ENCODE data around the gene TRAPPC8.
"Not testable (repeated sequence)": the region's sequence is repeated elsewhere in the genome, so short reads cannot be mapped to it uniquely, and the experiment has no call there.

TRAPPC8 gene

DNA sequence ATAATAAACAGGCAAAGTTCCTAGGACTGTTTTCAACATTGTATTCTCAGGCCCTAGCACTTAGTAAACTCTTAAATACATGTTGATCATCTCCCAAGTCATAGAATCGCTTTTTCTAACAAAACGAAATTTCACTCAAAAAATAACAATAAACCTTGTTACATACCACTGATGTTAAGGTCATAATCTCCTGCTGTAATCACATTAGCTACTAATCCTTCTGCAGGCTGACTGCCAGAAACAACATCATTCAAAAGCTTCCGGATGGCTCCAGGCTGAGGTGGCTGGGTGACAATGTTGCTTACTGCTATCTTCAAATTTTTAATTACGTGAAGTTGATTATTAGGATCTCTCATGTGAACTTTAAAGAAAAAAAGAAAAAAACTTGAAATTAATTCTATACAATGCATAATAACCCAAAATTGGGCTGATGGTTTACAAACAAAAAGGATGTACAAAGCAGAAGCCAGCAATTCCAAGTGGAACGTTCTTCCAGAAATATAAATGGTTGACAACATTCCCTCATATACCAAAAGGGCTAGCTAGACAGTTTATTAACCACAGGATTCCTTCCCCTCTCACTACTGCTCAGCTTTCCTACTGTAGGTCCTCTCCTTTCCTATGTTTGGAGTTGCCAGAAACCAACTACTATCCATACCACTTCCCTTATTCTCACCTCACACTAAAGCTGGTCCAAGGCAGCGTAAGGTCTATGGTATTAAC is 11.6 kb downstream of the TRAPPC8 start:
- DNase-seq (ENCODE audit: low read depth in 1 of 2, low spot score in 1 of 2): no peak
- H3K4me3 ChIP-seq (replicated peaks; ENCODE audit: insufficient read depth, low read length): no peak overlapping the region
- H3K27me3 ChIP-seq (ENCODE audit: insufficient read depth, poor library complexity, severe bottlenecking): no peaks in the 10 kb centered on the region

DNA sequence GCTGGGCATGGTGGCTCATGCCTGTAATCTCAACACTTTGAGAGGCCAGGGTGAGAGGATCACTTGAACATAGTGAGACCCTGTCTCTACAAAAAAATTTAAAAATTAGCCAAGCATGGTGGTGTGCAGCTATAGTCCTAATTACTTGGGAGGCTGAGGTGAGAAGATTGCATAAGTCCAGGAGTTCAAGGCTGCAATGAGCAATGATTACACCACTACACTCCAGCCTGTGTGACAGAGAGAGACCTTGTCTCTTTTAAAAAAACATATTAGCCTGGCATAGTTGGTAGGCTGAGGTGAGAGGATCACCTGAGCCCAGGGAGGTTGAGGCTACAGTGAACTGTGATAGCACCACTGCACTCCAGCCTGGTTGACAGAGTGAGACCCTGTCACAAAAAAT is 13.7 kb downstream of the TRAPPC8 start:
- no peak for TF ChIP-seq GABPA (IDR thresholded peaks at IDR 0.05; ENCODE audit: low read depth)
- Histone ChIP-seq H3K27me3 (ENCODE audit: insufficient read depth, poor library complexity, severe bottlenecking) (no peaks in the 10 kb centered on the region), H3K4me3 (replicated peaks; ENCODE audit: insufficient read depth, low read length) (no peak overlapping the region), H3K27ac (replicated peaks) (no peak overlapping the region)
- DNase-seq (ENCODE audit: low read depth in 1 of 2, low spot score in 1 of 2): peak in 1 of 2 experiments; percentile 41

More for the DNA sequence above, 11.6 kb downstream of the TRAPPC8 start:
- TF ChIP-seq POLR2AphosphoS5 (IDR thresholded peaks at IDR 0.05; ENCODE audit: low read depth) (no peak), SPI1 (IDR thresholded peaks at IDR 0.05; ENCODE audit: borderline replicate concordance, low read depth) (peak; percentile 59; the same call in 1 of the 2 replicates)
- H3K27ac ChIP-seq (replicated peaks): no peak overlapping the region

DNA sequence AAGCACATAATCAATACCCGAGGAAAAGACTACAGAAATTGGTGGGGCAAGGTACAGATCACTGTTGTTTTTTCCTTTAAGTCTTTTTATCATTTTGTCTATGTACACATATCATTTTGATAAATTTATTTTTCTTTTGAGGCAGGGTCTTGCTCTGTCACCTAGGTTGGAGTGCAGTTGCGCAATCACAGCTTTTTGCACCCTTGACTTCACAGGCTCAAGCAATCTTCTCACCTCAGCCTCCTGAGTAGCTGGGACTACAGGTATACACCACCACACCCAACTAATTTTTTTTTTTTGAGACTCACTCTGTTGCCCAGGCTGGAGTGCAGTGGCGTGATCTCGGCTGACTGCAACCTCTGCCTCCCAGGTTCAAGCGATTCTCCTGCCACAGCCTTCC is 15.9 kb downstream of the TRAPPC8 start:
- not testable (repeated sequence) for DNase-seq (ENCODE audit: low read depth in 1 of 2, low spot score in 1 of 2); H3K27ac ChIP-seq (replicated peaks); H3K4me3 ChIP-seq (replicated peaks; ENCODE audit: insufficient read depth, low read length); H3K27me3 ChIP-seq (ENCODE audit: insufficient read depth, poor library complexity, severe bottlenecking)

DNA sequence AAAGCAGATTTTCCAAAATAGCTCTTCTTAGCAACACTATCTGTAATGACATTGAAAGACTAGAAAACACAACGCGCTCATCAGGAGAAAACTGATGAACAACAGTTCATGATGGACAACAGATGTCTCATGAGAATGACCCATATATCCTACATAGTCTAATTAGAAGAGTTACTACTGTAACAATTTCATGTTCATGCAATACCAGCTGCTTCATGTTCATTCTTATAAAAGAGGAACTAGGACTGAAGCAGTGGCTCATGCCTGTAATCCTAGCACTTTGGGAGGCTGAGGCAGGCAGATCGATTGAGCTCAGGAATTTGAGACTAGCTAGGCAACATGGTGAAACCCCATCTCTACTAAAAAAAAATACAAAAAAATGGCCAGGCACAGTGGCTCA is 22.7 kb downstream of the TRAPPC8 start:
- DNase-seq (ENCODE audit: low read depth in 1 of 2, low spot score in 1 of 2): peak in 1 of 2 experiments; percentile 20
- H3K27ac ChIP-seq (replicated peaks): no peak overlapping the region

DNA sequence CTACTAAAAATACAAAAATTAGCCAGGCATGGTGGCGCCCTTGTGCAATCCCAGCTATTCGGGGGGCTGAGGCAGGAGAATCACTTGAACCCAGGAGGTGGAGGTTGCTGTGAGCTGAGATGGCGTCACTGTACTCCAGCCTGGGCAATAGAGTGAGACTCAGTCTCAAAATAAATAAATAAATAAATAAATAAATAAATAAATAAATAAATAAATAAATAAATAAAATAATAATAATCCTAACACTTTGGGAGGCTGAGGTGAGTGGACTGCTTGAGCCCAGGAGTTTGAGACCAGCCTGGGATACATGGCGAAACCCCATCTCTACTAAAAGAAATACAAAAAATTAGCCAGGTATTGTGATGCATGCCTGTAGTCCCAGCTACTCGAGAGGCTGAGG is 23.6 kb downstream of the TRAPPC8 start:
- not testable (repeated sequence) for H3K27me3 ChIP-seq (ENCODE audit: insufficient read depth, poor library complexity, severe bottlenecking); H3K4me3 ChIP-seq (replicated peaks; ENCODE audit: insufficient read depth, low read length); DNase-seq (ENCODE audit: low read depth in 1 of 2, low spot score in 1 of 2); H3K27ac ChIP-seq (replicated peaks)

More for the DNA sequence above, 22.7 kb downstream of the TRAPPC8 start:
- H3K27me3 ChIP-seq (ENCODE audit: insufficient read depth, poor library complexity, severe bottlenecking): no peaks in the 10 kb centered on the region
- peak; percentile 77 for TF ChIP-seq SPI1 (IDR thresholded peaks at IDR 0.05; ENCODE audit: borderline replicate concordance, low read depth)
- TF ChIP-seq, protein P1, sequence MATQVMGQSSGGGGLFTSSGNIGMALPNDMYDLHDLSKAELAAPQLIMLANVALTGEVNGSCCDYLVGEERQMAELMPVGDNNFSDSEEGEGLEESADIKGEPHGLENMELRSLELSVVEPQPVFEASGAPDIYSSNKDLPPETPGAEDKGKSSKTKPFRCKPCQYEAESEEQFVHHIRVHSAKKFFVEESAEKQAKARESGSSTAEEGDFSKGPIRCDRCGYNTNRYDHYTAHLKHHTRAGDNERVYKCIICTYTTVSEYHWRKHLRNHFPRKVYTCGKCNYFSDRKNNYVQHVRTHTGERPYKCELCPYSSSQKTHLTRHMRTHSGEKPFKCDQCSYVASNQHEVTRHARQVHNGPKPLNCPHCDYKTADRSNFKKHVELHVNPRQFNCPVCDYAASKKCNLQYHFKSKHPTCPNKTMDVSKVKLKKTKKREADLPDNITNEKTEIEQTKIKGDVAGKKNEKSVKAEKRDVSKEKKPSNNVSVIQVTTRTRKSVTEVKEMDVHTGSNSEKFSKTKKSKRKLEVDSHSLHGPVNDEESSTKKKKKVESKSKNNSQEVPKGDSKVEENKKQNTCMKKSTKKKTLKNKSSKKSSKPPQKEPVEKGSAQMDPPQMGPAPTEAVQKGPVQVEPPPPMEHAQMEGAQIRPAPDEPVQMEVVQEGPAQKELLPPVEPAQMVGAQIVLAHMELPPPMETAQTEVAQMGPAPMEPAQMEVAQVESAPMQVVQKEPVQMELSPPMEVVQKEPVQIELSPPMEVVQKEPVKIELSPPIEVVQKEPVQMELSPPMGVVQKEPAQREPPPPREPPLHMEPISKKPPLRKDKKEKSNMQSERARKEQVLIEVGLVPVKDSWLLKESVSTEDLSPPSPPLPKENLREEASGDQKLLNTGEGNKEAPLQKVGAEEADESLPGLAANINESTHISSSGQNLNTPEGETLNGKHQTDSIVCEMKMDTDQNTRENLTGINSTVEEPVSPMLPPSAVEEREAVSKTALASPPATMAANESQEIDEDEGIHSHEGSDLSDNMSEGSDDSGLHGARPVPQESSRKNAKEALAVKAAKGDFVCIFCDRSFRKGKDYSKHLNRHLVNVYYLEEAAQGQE (IDR thresholded peaks at IDR 0.05; ENCODE audit: insufficient replicate concordance, low read depth): no peak
- H3K4me3 ChIP-seq (replicated peaks; ENCODE audit: insufficient read depth, low read length): no peak overlapping the region

DNA sequence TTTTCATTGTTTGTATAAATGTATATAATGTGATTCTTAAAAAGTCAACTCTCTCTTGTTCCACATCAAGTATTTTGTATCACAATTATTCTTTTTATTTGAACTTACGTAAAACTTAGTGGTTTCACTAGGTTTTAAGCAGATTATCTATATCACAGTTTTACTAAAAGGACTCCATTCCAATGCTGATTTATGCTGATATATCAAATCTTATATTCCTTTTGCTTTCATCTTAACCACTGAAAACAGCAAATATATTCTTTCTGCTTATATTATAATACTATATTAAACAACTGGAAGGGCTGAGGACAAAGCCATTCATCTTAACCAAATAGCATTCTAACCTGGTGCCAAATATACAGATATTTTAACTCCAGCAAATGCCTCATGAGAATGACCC is 24.2 kb downstream of the TRAPPC8 start:
- DNase-seq (ENCODE audit: low read depth in 1 of 2, low spot score in 1 of 2): no peak
- TF ChIP-seq SPI1 (IDR thresholded peaks at IDR 0.05; ENCODE audit: borderline replicate concordance, low read depth) (no peak), GABPA (IDR thresholded peaks at IDR 0.05; ENCODE audit: low read depth) (no peak), POLR2AphosphoS5 (IDR thresholded peaks at IDR 0.05; ENCODE audit: low read depth) (no peak)
- TF ChIP-seq, protein P2, sequence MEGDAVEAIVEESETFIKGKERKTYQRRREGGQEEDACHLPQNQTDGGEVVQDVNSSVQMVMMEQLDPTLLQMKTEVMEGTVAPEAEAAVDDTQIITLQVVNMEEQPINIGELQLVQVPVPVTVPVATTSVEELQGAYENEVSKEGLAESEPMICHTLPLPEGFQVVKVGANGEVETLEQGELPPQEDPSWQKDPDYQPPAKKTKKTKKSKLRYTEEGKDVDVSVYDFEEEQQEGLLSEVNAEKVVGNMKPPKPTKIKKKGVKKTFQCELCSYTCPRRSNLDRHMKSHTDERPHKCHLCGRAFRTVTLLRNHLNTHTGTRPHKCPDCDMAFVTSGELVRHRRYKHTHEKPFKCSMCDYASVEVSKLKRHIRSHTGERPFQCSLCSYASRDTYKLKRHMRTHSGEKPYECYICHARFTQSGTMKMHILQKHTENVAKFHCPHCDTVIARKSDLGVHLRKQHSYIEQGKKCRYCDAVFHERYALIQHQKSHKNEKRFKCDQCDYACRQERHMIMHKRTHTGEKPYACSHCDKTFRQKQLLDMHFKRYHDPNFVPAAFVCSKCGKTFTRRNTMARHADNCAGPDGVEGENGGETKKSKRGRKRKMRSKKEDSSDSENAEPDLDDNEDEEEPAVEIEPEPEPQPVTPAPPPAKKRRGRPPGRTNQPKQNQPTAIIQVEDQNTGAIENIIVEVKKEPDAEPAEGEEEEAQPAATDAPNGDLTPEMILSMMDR (IDR thresholded peaks at IDR 0.05; ENCODE audit: insufficient read depth, low read length): no peak
- TF ChIP-seq, protein P1 (IDR thresholded peaks at IDR 0.05; ENCODE audit: insufficient replicate concordance, low read depth): no peak
- no peak overlapping the region for H3K27ac ChIP-seq (replicated peaks)

More for the DNA sequence above, 24.2 kb downstream of the TRAPPC8 start:
- no peaks in the 10 kb centered on the region for H3K27me3 ChIP-seq (ENCODE audit: insufficient read depth, poor library complexity, severe bottlenecking)
- no peak overlapping the region for H3K4me3 ChIP-seq (replicated peaks; ENCODE audit: insufficient read depth, low read length)
